HG03457 (cell line): ENCODE measurements around the gene SLC35F3.
A peak's percentile ranks its signal among the peaks of the same experiment; 100 is the strongest.

Experiments
- ATAC-seq: cut with Tn5 transposase; IDR thresholded peaks from one replicate; pipeline ENCODE4 v1.9.1; 2021; ENCODE audit warnings: moderate number of reproducible peaks; ENCODE audit not compliant: unreplicated experiment

The SLC35F3 gene

DNA sequence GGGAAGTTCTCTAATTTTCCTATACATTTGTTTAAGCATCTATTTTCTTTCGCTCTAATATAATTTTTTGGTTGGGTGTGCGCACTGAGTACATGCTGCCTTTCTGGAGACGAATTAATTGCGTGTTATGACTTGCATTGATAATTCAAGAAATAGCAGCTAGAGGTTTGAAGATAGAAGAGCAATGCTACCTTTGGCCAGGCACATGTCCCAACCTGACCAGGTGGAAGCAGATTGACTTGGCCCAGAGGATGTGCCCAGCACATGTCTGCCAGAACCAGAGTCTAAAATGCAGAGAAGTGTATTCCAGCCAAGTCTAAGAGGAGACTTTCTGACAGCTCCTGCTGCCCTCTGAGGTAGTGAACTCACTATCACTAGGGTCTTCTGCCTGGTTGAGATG, 114.3 kb downstream of the SLC35F3 start:
- ATAC-seq, result no peak

DNA sequence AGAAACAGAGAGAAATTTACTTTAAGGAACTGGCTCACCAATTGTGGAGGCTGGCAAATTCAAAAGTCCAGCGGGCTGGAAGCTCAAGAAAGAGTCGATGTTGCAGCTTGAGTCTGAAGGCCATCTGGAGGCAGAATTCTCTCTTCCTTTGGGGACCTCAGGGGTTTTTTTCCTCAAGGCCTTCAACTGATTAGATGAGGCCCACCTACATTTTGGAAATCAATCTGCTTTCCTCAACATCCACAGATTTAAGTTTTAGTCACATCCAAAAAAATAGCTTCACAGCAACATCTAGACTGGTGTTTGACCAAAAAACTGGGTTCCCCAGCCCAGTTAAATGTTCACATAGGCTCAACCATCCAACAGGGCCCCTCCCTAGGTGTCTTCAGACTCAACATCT, 114.9 kb downstream of the SLC35F3 start:
- no peak for ATAC-seq

GRCh38 chr1:234022302-234022701, 117.8 kb downstream of the SLC35F3 start:
- no peak for ATAC-seq

DNA sequence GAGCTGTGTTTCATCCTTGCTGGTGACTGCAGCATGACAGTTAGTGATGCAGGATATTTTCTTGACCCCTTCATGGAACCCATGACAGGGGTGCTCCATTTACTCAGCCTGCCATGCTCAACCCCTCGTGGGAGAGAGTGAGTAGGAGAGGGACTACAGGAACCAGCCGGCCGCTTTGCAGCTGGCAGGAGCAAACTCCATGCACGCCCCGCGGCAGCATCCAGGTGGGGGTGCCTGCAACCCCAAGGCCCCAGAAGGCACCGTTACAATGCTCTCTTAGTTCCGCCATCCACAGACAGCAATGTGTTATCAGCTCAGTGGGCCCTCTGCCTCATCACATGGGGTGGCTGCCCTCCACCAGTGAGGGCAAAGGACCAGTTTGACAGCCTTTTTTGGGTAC, 135.1 kb downstream of the SLC35F3 start:
- no peak for ATAC-seq

DNA sequence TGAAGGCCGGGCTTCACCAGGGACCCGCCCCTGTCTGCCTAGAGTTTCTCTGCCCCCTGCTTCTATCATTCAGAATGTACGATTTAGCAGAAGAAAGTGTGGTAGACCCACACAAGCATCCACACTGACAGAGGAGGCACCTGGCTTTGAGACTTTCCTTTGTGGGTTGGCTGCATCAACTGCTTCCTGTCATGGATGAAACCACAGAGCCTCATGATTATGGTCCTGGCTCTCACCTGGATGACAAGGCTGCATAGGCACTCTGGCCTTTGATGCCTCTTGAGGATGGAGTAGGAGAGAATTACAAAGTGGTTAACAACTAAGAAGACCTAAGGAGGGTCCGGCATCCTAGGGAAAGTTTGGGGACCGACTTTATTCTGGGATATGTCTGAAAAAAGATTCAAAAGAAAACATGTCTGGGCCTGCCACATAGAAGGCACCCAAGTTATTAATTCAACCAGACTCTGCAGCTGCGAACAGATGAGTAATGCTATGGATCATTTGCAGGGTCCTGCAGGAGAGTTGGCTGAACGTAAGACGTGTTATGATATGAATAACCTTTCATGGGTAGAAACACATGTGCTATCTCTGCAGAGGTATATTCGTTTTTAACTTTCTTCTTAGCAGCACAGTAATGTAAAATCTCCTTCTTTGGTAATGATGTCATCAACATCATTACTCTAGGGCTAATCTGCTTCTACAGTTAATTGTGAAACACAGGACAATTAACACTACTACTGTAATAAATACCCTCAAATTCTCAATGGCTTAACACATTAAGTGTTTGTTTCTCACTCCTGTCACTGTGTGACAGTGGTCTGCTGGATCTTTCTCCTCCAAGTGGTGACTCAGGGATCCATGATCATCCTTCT, 136.2 kb downstream of the SLC35F3 start:
- ATAC-seq, result no peak

DNA sequence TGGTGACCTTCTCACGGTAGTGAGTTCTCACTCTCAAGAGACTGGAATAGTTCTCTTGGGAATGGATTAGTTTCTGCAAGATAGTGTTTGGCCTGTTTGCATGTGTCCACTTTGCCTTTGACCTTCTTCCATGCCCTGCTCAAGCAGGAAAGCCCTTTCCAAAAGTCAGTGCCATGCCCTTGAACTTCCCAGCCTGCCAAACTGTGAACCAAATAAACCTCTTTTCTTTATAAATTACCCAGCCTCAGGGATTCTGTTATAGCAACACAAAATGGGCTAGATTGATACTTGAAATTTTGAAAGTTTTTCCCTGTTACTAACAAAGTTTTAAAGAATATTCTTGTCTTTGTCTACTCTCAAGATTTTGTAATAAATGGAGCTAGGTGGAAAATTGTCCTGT, 139.6 kb downstream of the SLC35F3 start:
- ATAC-seq, result no peak

DNA sequence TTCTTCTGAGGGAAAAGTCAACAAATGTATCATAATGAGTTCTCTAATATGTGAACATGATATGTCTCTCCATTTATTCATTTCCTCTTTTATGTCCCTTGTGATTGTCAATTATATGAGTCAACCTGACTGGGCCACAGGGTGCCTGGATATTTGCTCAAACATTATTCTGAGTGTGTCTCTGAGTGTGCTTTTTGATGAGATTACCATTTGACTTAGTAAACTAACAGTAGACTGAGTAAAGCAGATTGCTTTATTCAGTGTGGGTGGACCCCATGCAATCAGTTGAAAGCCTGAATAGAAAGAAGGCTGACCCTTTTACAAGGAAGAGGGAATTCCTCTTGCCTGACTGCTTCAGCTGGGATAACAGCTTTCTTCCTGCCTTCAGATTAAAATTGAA, 142.6 kb downstream of the SLC35F3 start:
- ATAC-seq, result no peak

DNA sequence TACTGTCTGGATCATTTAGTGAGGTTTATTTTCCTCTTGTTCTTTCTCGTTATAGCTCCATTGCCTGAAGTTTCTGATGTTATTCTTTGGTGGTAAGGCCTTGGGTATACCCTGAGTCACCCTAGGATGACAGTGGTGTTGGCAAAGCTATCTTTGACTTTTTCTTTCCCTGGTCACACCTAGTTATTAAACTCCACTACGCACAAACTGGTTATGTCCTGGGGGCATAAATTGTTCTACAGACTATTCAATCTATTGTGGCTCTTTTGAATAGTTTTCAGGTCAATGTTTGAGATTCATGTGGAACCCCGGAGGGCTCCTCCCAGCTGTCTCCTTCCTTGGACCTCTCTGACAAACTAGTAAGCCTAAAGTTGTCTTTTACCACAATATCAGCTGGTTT, 157.7 kb downstream of the SLC35F3 start:
- ATAC-seq, result no peak

DNA sequence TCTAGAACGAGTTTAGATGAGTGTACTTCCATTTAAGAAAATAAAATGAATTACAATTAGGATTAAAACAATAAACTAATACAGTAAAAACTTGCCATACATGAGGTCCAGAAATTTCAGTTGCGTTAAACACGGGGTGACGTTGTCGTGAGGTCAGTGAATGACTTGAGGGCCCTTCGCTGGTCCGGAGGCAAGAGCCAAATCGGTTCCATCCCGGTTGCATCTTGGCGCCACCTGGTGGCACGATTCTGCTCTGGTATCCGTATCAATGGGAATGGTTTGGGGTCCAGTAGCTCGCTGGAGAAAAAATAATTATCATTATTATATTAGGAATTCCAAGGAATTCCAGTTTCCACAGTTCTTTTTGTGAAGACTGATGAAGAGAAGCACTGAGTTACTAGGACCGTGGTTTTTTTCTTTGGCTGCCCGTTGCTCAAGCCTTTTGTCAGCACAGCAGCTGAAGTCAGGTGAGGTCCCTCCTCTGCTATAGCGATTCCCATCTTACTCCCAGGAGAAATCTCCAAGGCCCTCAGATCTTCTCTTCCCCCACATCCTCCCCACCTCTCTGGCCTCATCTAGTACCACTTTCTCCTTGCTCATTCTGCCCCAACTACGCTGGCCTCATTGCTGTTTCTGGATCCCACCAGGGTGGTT, 161.4 kb downstream of the SLC35F3 start:
- peak; percentile 61 for ATAC-seq

DNA sequence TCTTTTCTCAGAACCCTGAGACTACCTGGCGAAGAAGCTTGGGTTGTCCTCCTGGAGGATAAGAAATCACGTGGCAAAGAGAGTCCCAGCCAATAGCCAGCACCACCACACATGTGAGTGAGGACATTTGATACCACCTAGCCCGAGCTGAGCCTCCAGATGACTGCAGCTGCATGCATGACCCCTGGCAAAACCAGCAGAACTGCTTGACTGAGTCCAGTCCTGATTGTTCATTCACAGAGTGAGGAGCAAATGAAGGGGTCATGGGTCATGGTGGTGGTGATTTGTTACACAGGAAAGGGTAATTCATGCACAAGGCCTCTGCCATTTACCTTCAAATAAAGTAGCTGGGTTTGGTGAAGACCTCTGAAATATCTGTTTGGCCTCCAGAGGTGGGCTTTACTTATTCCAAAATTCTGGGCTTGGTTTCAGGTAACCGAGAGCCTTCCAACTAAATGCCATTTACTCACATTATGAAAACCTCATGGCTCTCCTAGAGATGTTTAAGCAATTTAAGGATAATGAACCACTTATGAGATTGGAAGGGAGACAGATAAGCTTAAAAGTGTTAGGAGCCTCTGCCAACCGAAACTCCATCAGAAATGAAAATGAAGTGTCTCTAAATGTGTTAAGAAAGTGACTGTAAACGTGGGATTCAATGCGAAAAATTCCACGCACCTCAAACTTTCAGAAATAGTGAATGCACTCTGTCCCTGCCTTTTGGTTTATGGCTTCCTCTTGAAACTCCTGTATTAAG, 163.3 kb downstream of the SLC35F3 start:
- no peak for ATAC-seq

DNA sequence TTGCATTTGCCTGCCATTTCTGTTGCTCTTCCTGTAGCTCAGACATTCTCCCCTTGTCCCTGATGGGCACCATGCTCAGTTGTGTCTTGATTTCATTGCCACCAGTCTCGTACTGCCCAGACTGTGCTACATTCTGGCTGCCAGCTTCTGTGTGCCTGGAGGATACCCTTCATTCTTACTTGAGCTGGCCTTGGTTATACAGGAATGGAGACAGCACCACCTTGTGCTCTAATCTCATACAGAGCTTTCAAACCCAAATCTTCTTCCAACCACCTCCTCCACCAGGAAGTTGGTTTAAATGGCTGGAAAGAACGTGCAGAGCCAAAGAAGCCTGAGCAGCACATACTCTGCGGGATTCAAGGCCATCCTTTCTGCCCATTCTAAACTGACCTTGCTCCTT, 165.3 kb downstream of the SLC35F3 start:
- no peak for ATAC-seq

DNA sequence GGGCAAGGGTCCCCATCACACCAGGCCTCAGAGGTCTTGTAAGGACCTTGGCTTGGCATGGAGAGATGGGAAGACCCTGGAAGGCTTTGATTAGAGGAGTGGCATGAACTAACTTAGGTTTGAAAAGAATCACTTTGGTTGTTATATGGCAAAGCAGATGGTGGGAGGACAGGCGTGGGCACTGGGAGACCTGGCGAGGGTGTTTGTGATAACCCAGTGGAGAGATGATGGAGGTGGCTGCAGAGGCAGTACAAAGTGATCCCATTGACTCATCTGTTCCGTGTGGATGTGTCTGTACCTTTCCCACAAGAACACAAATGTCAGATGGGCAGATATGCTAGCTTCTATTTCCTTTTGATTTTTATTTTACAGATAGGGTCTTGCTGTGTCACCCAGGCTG, 168.3 kb downstream of the SLC35F3 start:
- no peak for ATAC-seq

GRCh38 chr1:234078143-234078542, 173.7 kb downstream of the SLC35F3 start:
- ATAC-seq, result no peak

GRCh38 chr1:234079896-234080295, 175.4 kb downstream of the SLC35F3 start:
- ATAC-seq, result no peak

DNA sequence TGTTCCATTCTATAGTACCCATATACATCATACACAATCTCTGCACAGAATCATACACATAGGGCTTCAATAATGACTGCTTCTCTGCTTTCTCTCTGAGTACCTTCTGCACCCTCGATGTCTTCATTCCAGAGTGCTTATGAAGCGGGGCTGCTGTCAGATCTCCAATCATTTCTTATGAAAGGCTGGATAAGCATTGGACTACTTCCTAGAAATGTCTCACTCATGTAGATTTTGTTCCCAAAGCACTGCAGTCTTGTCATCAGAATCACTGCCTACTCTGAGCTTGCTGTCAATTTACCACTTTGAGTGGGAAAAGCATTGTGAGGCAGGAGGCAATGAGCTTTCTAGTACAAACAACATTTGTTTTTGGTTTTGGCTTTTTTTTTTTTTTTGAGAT, 179.0 kb downstream of the SLC35F3 start:
- no peak for ATAC-seq

- no peak for ATAC-seq
Observed at GRCh38 chr1:234089396-234089795, 184.9 kb downstream of the SLC35F3 start.

- no peak for ATAC-seq
Observed at GRCh38 chr1:234090212-234091064, 186.0 kb downstream of the SLC35F3 start.

- ATAC-seq, result no peak
Observed at GRCh38 chr1:234091065-234091401, 186.6 kb downstream of the SLC35F3 start.

- ATAC-seq, result no peak
Observed at GRCh38 chr1:234091876-234092275, 187.4 kb downstream of the SLC35F3 start.

GRCh38 chr1:234093107-234093506, 188.6 kb downstream of the SLC35F3 start:
- ATAC-seq, result no peak

DNA sequence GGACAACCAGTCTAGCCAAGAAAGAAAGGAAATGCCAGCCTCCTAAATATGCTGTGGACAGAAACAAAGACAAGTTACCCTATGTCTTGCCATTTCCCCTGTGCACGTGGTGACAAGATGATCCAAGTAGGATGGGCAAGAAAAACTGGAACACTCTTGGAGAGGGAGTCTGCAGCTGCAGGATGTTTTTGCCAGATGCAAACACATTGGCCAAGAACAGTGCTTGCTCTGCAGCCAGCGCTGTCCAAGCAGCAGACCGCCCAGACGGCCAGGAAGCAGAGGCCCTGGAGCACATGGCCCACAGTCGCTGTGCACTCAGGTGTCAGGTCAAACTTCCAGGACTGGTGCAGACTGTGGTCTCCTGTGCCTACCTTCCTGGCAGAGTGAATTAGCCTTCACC, 189.3 kb downstream of the SLC35F3 start:
- ATAC-seq, result no peak
